RWPE2 (cell line): Measurements from ENCODE around the gene NUP62.
"Not testable (repeated sequence)": the region's sequence is repeated elsewhere in the genome, so short reads cannot be mapped to it uniquely, and the experiment has no call there.

Source experiments
- ATAC-seq: fragments of 200-7000 bp; cut with Tn5 transposase; 3 replicates; pipeline ENCODE4 v1.9.1; 2021; ENCODE audit warnings: low read depth
- DNase-seq: peaks from one replicate; pipeline ENCODE4 v3.0.0-alpha.2; 2020; ENCODE audit warnings: low spot score
- H3K27ac ChIP-seq: fragments of 450-650 bp; 2 replicates; pipeline ENCODE4 v1.5.1; 2017; ENCODE audit warnings: mild to moderate bottlenecking; ENCODE audit not compliant: poor library complexity, severe bottlenecking
- H3K27me3 ChIP-seq: fragments of 250-450 bp; sonication (Bioruptor Pico); 2 replicates; pipeline ENCODE4 v1.5.1; 2021; ENCODE audit warnings: mild to moderate bottlenecking, moderate library complexity; ENCODE audit not compliant: insufficient read depth, poor library complexity, severe bottlenecking
- H3K36me3 ChIP-seq: fragments of 250-450 bp; sonication (Bioruptor Pico); 2 replicates; pipeline ENCODE4 v1.5.1; 2020; ENCODE audit warnings: low read depth, mild to moderate bottlenecking, moderate library complexity
- H3K4me1 ChIP-seq: fragments of 250-450 bp; sonication (Bioruptor Pico); 2 replicates; pipeline ENCODE4 v1.5.1; 2021; ENCODE audit warnings: mild to moderate bottlenecking, moderate library complexity; ENCODE audit not compliant: insufficient read depth, poor library complexity, severe bottlenecking
- H3K4me3 ChIP-seq: fragments of 250-450 bp; sonication (Bioruptor Pico); 2 replicates; pipeline ENCODE4 v1.5.1; 2021; ENCODE audit warnings: mild to moderate bottlenecking, moderate library complexity; ENCODE audit not compliant: severe bottlenecking
- H3K9me3 ChIP-seq: fragments of 250-450 bp; sonication (Bioruptor Pico); 2 replicates; pipeline ENCODE4 v1.5.1; 2021; ENCODE audit warnings: mild to moderate bottlenecking, moderate library complexity; ENCODE audit not compliant: severe bottlenecking
- CTCF ChIP-seq: fragments of 450-650 bp; IDR thresholded peaks from one replicate; pipeline ENCODE4 v1.5.1; 2017; ENCODE audit warnings: mild to moderate bottlenecking, moderate library complexity; ENCODE audit not compliant: poor library complexity, severe bottlenecking

The NUP62 gene

GRCh38 chr19:49926515-49926914 is 2.8 kb downstream of the NUP62 start:
- no peak overlapping the region for H3K27ac ChIP-seq
- H3K4me1 ChIP-seq = peaks cover 6% of the 10 kb centered on the region
- no peak for ATAC-seq

GRCh38 chr19:49925486-49925885 is 3.8 kb downstream of the NUP62 start:
- H3K4me3 ChIP-seq = no peak overlapping the region
- H3K4me1 ChIP-seq = peaks cover 6% of the 10 kb centered on the region
- H3K9me3 ChIP-seq = no peaks in the 10 kb centered on the region
- H3K27ac ChIP-seq = no peak overlapping the region
- no peak for TF ChIP-seq CTCF
- H3K36me3 ChIP-seq = peaks cover 63% of the 10 kb centered on the region
- DNase-seq = no peak
- ATAC-seq = no peak
- H3K27me3 ChIP-seq = no peaks in the 10 kb centered on the region

More at GRCh38 chr19:49926515-49926914, 2.8 kb downstream of the NUP62 start:
- Histone ChIP-seq H3K9me3 (no peaks in the 10 kb centered on the region), H3K36me3 (peaks cover 71% of the 10 kb centered on the region), H3K4me3 (no peak overlapping the region), H3K27me3 (no peaks in the 10 kb centered on the region)
- TF ChIP-seq CTCF = no peak
- no peak for DNase-seq

- not testable (repeated sequence) for H3K9me3 ChIP-seq, H3K27me3 ChIP-seq, H3K4me1 ChIP-seq, H3K4me3 ChIP-seq, ATAC-seq, H3K27ac ChIP-seq, DNase-seq
- H3K36me3 ChIP-seq = peaks cover 66% of the 10 kb centered on the region
Observed at GRCh38 chr19:49924881-49925210, 4.5 kb downstream of the NUP62 start.

- no peak for TF ChIP-seq CTCF
- ATAC-seq (no peak), DNase-seq (no peak)
- H3K36me3 ChIP-seq = peaks cover 66% of the 10 kb centered on the region
- H3K4me3 ChIP-seq = no peak overlapping the region
- no peaks in the 10 kb centered on the region for H3K9me3 ChIP-seq
- H3K4me1 ChIP-seq = peaks cover 6% of the 10 kb centered on the region
- no peak overlapping the region for H3K27ac ChIP-seq
- H3K27me3 ChIP-seq = no peaks in the 10 kb centered on the region
Observed at GRCh38 chr19:49924004-49924880, 5.1 kb downstream of the NUP62 start.

- H3K9me3 ChIP-seq = no peaks in the 10 kb centered on the region
- no peak for TF ChIP-seq CTCF
- H3K27me3 ChIP-seq = no peaks in the 10 kb centered on the region
- no peak overlapping the region for H3K27ac ChIP-seq
- peaks cover 6% of the 10 kb centered on the region for H3K4me1 ChIP-seq
- DNase-seq (no peak), ATAC-seq (no peak)
- H3K36me3 ChIP-seq = peaks cover 69% of the 10 kb centered on the region
- H3K4me3 ChIP-seq = no peak overlapping the region
Observed at GRCh38 chr19:49923055-49924003, 6.0 kb downstream of the NUP62 start.
